Measurements from ENCODE around the gene SRP14.
"Not testable (repeated sequence)": the region's sequence is repeated elsewhere in the genome, so short reads cannot be mapped to it uniquely, and the experiment has no call there.

Gene SRP14

GRCh38 chr15:40038638-40039543 lies at the start of gene SRP14:
TSS of gene SRP14 (minus strand) at chr15:40039181. CDS start at chr15:40039116, 65 bp downstream.
- DNase-seq = peak; percentile 48

- no peak for DNase-seq
These were observed 49.3 kb upstream of the SRP14 start for GRCh38 chr15:40087991-40088928.

- no peak for DNase-seq
These were observed 48.3 kb upstream of the SRP14 start for GRCh38 chr15:40087068-40087810.

GRCh38 chr15:40085266-40085665 lies 46.3 kb upstream of the SRP14 start:
- no peak for DNase-seq

- DNase-seq = no peak
These were observed 45.7 kb upstream of the SRP14 start for GRCh38 chr15:40084650-40085049.

GRCh38 chr15:40082195-40082883 lies 43.4 kb upstream of the SRP14 start:
- no peak for DNase-seq

- no peak for DNase-seq
These were observed 42.8 kb upstream of the SRP14 start for GRCh38 chr15:40081691-40082194.

GRCh38 chr15:40080847-40081246 lies 41.9 kb upstream of the SRP14 start:
- DNase-seq = no peak

- DNase-seq = no peak
These were observed 41.1 kb upstream of the SRP14 start for GRCh38 chr15:40080104-40080503.

- DNase-seq = no peak
These were observed 40.5 kb upstream of the SRP14 start for GRCh38 chr15:40079456-40079855.

GRCh38 chr15:40075298-40076044 lies 36.5 kb upstream of the SRP14 start:
- DNase-seq = no peak

- DNase-seq = not testable (repeated sequence)
These were observed 35.7 kb upstream of the SRP14 start for GRCh38 chr15:40074656-40075055.

- not testable (repeated sequence) for DNase-seq
These were observed 34.9 kb upstream of the SRP14 start for GRCh38 chr15:40073716-40074490.

GRCh38 chr15:40072216-40072990 lies 33.4 kb upstream of the SRP14 start:
- no peak for DNase-seq

- DNase-seq = no peak
These were observed 31.7 kb upstream of the SRP14 start for GRCh38 chr15:40070608-40071218.

- no peak for DNase-seq
These were observed 31.2 kb upstream of the SRP14 start for GRCh38 chr15:40070166-40070557.

- no peak for DNase-seq
These were observed 30.5 kb upstream of the SRP14 start for GRCh38 chr15:40069178-40070165.
